Measurements from ENCODE around the gene PPP2R2B.

PPP2R2B gene

DNA sequence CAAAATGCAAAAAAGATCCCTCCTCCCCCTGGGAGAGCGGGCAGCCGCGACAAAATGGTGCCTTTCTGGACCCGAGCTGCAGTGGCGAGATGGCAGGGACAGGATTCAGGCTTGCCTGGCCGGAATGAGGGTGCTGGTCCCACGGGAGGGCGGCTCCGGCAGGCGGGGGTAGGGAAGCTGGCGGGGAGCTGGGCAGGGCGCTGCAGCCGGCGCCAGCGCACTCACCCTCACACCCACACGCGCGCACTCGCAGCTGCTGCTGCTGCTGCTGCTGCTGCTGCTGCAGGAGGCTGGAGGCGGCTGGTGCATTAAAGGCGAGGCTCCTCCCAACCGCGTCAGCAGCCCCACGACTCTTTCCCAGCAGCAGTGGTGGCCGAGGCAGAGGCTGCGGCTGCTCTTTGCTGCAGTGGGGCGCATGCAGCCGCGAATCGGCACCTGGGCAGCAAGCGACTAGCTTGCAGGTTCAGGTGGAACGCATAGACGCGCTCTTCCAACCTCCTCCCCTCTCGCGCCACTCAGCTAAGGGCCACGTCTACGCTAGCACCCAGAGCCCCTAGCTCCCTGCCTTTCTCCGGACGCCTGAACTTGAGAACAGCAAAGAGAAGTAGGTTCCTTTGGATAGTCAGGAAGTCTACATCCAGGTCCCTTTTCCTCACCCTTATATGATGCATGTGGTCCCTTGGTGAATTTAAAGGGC, at the start of gene PPP2R2B:
Gene PPP2R2B, minus strand, starts transcription at position 282 of the 697 bp plus-strand sequence.
- DNase-seq = peak; percentile 55

DNA sequence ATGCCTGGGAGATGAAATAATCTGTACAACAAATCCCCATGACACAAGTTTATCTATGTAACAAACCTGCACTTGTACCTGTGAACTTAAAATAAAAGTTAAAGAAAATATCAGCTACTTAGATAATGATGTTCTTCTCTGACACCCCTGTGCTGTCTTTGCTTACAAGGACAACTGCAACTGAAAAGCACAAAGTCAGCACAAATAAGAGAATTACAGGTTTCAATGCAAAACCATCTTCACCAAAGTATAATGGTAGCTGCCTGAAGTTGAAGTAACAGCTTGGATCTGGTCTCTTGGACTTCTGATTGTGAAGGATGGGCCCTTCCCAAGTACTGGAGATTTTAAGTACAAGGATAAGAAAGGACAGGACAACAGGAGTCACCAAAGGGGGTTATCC, 45.6 kb upstream of the PPP2R2B start:
- DNase-seq = no peak

- no peak for DNase-seq
Observed at GRCh38 chr5:146921225-146921624, 42.7 kb upstream of the PPP2R2B start.

GRCh38 chr5:146920351-146920881, 41.9 kb upstream of the PPP2R2B start:
- DNase-seq = no peak

DNA sequence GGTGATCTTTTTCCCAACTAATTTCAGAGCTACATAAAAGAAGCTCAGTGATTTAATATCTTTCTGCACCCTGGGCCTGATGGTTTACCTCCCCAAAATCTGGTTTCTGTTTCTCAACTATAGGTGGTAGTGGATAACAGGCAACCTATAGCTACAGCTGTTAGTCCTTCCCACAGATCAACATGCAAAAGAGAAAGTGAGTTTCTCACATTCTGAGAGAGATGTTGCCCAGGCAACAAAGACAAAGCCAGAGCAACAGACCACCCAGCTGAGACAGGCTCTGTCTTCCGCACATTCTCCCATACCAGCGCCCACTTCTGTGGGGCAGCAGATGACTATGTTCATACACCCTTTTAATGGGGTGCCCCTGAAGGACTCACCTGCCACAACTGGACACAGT, 40.7 kb upstream of the PPP2R2B start:
- no peak for DNase-seq

DNA sequence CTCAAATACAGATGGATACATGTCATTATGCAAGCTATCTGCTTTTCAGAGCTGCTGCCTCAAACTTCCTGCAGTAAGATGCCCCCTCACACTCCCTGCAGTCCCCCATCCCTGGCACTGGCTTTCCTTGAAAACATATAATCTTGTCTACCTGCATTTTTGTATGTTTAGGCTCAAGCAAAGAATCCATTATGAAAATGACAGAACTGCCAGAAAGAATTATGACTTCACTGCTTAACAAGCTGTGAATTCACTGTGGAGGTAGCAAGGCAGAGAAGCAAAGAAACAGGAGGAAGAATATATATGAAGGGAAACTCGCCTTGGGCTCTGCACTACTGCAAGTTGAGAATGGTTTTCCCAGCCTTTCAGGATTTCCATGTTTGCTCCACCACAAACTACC, 39.4 kb upstream of the PPP2R2B start:
- DNase-seq = no peak

- DNase-seq = no peak
Observed at GRCh38 chr5:146912874-146913273, 34.3 kb upstream of the PPP2R2B start.

- no peak for DNase-seq
Observed at GRCh38 chr5:146910239-146910638, 31.7 kb upstream of the PPP2R2B start.

GRCh38 chr5:146909255-146910068, 30.9 kb upstream of the PPP2R2B start:
- no peak for DNase-seq

GRCh38 chr5:146906803-146907202, 28.2 kb upstream of the PPP2R2B start:
- DNase-seq = no peak

GRCh38 chr5:146904890-146905289, 26.3 kb upstream of the PPP2R2B start:
- DNase-seq = no peak

GRCh38 chr5:146903789-146904188, 25.2 kb upstream of the PPP2R2B start:
- no peak for DNase-seq

- DNase-seq = no peak
Observed at GRCh38 chr5:146902471-146902870, 23.9 kb upstream of the PPP2R2B start.

DNA sequence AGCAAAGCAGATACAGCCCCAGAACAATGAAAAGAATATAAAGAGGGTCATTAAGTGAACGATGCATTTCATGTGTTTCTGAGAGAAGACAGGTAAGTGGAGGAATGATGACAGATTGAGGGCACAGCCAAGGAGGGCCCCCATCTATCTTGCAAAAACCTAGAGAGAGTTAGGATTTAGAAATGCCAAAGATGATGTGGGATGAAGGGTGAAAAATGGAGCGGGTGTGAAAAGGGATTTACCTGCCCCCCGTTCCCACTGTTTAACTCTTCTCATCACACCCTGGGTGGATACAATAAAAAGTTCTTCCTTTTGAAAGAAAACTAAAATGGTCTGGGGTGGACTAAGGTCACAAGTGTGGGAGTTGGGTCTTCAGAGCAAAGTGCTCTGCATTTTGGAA, 18.5 kb upstream of the PPP2R2B start:
- no peak for DNase-seq

- no peak for DNase-seq
Observed at GRCh38 chr5:146894753-146895521, 16.4 kb upstream of the PPP2R2B start.

DNA sequence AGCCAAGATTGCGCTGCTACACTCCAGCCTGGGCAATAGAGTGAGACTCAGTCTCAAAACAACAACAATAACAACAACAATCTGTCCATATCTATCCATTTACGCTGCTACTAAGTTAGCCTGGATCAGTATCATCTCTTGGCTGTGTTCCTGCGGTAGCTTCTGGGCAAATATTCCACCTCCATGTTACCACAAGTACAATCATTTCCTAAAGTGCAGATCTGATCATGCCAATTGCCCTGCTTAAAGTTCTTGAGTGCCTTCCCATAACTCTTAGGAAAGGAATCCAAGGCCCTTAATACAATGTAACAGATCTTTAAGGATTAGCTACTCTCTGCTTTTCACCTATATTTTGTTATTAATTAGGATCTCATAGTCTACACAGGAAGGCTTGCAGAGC, 15.4 kb upstream of the PPP2R2B start:
- no peak for DNase-seq

DNA sequence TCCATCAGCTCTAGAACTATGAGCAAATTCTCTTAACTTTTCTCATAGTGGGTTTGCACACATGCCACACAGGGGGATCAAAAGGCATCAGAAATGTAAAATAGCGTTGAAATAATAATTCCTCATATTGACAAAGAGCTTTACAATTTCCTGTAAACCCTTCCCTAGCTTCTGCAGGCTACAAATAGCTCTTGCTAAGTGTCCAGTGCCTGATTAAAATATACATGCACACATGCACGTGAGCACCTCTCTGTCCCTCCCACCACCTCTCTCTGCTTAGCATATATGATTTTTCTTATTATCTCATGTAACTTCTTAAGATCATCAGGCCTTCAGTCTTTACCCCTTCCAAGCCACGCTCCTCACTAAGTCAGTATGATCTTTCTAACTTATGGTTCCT, 13.7 kb upstream of the PPP2R2B start:
- no peak for DNase-seq

GRCh38 chr5:146891511-146891910, 13.0 kb upstream of the PPP2R2B start:
- no peak for DNase-seq

DNA sequence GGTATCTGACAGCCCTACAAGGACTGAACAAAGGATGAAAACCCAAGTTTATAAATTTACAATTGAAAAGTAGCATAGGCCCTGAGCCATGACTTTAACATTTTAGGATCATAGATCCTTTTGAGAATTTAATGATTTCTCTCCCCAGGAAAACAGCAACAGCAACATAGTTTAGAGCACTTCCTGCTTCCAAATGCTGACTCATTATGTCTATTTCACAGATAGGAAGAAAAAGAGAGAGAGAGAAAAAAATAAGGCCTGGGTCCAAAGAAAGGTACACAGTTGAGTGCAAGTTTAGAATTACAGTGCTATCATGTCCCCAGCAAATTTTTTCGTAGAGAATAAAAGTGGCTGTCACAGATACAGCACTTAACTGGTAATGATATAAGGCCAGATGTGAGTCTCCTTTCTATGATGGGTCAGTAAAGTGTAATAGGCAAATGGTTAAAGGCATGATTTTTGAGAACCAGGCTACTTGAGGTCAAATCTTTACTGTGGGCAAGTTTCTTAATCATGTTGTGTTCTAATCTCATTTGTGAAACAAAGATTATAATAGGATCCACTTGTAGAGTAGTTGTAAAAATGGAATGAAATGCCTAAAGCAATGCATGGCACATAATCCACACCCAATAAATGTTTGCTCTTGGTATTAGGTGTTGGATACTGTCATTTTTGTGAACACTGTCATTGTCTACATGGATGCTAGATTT, 12.3 kb upstream of the PPP2R2B start:
- DNase-seq = peak; percentile 10

- DNase-seq = no peak
Observed at GRCh38 chr5:146890066-146890465, 11.5 kb upstream of the PPP2R2B start.

DNA sequence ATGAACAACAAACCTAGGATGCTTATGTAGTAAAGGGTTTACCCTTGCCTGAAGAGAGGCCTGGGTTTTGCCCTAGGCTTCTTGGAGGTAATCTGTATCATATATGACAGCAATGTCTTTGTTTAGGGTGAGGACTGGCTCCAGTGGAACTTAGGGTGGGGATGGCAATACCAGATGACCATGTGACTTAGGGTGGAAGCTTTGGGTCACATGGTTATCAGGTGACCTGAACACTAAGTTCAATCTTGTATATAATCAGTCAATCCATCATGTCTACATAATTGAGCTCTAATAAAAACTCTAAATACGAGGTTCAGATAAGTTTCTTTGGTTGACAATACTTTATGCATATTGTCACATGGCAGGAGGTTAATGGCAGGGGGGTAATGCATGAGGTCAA, 10.6 kb upstream of the PPP2R2B start:
- DNase-seq = no peak

GRCh38 chr5:146888351-146888978, 9.9 kb upstream of the PPP2R2B start:
- DNase-seq = no peak

Data from NCI-H226 (cell line).